ENCODE results near the gene EIF4EBP2.

- no peak for TF ChIP-seq CTCF (conservative IDR thresholded peaks at IDR 0.05)
- no peak for TF ChIP-seq ZFX (IDR thresholded peaks at IDR 0.05)
These were observed 48.6 kb upstream of the EIF4EBP2 start for GRCh38 chr10:70355051-70356021.
